AG08395 (cell line): ENCODE data around the gene CX3CR1.
A peak's percentile ranks its signal among the peaks of the same experiment; 100 is the strongest.

Experiments used
- DNase-seq: peaks from one replicate; pipeline ENCODE4 v3.0.0; 2012; ENCODE audit warnings: mixed read lengths, low spot score

Gene CX3CR1

GRCh38 chr3:39291903-39292329 lies 12.1 kb upstream of the CX3CR1 start:
- DNase-seq: peak; percentile 75

DNA sequence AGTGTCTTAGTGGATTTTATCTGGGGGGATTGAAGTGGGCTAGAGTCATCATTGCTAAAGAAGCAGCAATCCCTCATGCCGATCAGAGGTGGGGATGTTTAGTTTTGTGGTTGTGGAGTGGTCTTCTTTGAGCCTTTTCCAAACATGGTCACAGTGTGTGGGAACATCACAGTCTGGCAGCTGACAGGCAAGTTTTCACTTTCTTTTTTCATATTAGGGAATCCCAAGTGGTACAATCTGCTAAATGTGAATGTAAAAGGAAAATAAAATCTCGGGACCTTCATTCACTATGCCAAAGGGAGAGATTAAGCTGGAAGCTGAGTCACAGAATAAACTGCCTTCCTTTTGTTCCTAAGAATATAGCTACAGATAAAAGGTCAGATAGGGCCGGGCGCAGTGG lies 10.4 kb upstream of the CX3CR1 start:
- no peak for DNase-seq

DNA sequence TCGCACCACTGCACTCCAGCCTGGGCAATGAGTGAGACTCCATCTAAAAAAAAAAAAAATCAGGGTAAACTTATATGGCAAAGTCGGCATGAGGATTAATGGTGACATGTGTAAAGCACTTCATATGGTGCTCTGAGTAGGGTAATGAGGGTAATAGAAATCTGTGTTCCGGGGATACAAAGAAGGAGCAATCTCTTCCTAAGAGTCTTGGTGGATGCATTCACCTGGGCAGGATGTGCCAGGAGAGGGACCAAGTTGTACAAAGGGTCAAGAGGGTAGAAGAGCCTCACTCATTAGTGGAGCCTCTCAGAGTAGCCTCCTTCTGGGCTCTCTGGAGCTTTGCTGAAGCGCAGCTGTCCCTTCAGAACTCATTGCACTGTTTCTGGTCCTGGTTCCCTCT lies 9.3 kb upstream of the CX3CR1 start:
- DNase-seq: no peak

DNA sequence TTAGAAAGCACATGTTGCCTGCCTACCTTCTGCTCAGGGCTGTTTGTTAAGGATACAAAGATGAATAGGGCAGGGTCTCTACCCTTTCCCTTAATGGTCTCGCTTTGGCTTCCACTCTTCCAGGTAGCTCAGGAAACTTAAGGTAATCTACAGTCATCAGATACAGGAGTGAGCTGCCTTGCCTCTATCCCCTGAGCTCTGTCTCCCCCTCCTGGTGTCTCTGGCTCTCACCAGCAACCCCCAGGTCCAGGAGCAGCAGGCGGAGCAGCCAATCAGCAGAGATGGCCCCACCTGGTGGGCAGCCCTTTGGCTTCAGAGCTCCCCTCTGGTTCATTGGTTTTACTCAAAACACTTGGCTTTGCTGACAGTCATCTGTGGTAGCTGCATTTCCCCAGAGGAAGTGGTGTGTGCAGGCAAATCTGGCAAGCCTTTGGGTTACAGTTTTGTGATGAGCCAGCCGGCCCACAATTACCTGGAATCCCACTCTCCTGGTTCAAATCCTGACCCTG lies 8.5 kb upstream of the CX3CR1 start:
- DNase-seq: peak; percentile 94

GRCh38 chr3:39287216-39288164 lies 7.7 kb upstream of the CX3CR1 start:
- DNase-seq: no peak

DNA sequence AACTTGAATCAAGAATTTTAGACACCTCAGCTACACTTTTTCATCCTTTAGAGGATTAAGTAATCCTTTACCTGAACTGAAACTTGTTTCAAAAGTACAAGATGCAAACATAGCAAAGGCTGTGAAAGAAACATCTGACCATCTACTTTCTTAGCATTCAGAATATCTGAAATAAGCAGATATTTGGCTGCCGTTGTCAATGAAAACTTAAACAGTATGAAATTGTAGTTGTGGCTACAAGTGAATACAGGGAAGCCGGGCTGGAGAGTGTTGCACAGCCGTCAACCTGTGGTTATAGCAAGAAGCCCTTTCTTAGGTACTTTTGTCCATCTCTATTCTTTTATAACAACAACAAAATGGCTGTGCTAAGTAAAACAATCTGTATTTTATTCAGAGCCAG lies 6.9 kb upstream of the CX3CR1 start:
- DNase-seq: no peak

DNA sequence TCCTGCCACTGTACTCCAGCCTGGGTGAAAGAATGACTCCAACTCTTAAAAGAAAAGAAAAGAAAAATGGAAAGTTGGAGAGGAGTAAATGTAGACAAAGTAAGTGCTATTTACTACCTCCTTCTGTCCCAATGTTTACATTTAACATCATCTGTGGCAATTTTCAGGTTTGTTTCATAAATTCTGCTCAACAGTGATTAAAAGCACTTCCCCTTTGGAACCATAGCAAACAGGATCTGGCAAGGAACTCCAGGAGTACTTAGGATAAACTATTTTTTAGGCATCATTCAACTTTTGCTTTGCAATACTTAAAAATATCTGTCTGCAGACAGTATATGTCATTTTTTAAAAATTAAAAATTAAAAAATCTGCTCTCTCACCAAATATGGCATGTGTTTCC lies 5.5 kb upstream of the CX3CR1 start:
- DNase-seq: no peak

DNA sequence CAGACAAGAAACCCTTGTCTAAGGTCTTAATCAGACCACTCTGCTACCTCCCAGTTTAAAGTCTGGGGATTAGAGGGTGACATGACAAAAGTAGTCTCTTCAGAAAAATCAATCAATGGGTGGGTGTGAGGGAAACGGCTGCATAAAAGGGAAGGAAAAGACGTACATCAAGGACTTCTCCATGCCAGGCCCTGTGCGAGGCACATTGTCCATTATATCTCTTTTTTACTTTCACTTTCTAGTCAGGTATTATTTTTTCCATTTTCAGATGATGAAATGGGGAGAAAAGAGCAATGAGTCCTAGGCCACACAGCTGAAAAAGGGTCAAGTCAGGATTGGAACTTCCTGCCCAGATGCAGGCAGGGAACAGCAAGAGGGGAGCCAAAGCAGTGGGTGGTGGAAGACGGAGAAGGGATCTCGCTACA lies 4.6 kb upstream of the CX3CR1 start:
- no peak for DNase-seq

DNA sequence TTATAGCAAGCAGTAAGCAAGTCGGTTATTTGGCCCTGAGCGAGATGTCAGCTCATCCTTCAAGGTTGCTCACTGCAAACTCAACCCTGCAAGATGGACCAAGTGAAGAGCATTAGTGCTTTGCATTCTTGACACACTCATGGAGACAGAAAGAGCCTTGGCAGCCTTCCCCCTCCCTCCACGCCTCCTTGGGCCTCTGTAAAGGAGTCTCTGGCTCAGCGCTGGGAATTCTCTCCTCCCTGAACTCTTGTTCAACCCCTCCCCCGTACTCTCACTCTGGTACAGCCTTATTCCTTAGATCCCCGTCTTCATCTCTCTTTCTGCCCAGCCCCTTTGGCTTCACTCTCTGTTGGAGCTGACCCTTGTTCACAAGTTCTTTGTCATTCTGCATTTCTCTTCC lies 2.2 kb upstream of the CX3CR1 start:
- DNase-seq: no peak

DNA sequence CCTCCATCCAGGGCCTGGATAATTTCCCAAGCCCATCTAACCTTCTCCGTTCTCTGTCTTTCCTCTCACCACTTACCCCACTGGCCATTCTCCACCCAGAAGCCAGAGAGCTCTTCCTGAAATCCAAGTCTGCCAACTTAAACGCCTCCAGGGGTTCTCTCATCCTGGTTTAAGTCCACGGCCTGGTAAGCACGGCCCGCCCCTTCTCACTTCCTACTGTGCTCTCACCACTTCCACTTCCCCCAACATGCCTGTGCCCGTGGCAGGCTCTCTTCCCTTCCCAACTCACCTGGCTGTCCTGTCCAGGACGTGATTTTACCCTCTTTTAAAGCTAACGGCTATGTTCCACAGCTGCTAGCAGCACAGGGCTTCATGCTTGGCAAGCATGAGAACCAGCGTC lies 1.7 kb upstream of the CX3CR1 start:
- no peak for DNase-seq

DNA sequence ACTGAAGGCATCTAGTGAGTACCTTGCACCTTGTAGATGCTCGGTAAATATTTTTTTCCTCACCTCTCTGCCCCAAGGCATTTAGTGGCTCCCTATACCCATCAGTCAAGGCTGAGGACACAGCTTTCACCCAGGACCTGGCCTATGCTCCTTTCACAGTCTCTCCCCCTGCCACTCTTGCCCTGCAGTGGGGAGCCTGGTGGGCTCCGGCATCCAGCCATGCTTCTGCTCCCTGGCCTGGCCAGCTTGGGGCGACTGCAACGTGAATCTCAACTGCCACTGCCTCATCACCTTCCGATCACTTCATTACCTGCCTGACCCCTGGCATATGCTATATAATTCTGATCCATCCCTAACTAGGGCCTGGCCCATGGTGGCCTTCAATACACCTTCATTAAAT lies 735 bp upstream of the CX3CR1 start:
- DNase-seq: no peak

GRCh38 chr3:39278616-39278935 lies 1.3 kb downstream of the CX3CR1 start:
- no peak for DNase-seq

DNA sequence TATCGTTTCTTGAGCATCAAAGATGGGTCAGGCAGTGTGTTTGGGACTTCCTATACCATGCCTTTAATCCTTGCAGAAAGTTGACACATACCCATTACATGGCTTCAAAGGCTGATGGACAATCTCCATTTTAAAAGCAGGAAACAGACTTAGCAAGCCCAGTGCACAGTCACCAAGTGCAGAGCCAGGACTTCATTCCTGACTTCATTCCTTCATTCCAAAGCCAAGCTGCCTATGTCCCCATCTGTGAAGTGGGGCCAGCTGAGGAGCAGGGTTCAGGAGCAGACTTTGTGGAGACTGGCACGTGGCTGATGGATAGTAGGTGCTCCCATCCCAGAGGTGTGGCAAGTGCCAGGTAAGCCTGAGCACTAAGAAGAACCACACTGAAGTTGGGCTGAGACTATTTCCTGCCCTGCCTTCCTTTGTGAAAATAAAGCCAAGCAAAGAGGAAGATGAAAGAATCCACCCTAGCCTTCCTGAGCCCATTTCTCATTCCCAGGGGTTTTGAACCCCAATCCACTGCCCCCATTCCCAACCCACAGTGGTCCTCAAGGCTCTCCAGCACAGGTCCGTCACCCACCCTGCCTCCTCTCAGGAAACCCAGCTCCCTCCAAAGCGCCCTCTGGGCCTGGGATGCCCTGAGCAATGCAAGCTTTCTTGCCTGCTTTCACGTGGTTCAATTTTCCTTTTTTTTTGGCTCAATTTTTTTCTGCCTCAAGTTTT lies 1.8 kb downstream of the CX3CR1 start:
- no peak for DNase-seq

DNA sequence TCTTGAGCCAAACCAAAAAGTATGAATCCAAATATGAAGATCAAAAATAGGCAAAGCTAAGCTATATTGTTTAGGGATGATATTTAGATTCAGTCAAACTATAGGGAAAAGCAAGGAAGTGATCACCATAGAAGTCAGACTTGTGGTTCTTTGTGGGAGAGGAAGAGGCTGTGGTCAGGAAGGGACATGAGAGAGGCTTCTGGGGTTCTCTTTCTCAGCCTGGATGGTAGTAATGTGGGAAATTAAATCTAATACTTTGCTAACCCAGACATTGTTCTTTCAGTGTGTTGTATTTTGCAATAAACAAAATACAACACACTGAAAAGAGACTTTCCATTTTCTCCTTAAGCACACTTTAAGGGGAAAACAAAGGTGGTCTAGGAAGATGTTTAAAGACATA lies 3.1 kb downstream of the CX3CR1 start:
- no peak for DNase-seq

DNA sequence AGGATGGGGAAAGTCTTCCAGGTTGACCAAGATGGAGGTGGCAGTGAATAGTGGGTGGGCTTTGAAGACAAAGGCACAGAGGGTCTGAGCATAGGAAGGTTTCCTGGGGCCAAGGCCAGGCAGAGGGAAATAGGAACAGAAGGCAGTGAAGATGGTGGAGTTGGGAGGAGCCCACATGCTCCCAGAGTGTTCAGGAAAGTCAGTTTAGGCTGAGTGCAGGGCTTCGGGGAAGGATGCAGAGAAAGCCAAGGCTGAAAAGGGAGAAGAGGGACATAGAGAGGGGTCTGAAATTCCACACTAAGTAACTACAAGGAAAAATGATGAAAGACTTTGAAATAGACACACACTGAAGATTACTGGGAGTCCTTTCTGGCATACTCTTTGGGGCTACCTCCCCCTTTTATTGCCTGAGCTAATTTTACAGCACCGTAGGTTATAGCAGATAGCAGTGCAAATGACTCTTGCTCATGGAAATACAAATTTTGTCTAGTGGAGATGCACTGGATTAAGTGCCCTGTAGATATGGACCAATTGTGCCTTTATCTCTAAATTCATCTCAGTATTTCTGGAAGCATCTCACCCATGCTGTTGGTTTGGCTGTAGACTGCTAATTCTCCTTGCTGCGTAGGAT lies 3.8 kb downstream of the CX3CR1 start:
- no peak for DNase-seq

DNA sequence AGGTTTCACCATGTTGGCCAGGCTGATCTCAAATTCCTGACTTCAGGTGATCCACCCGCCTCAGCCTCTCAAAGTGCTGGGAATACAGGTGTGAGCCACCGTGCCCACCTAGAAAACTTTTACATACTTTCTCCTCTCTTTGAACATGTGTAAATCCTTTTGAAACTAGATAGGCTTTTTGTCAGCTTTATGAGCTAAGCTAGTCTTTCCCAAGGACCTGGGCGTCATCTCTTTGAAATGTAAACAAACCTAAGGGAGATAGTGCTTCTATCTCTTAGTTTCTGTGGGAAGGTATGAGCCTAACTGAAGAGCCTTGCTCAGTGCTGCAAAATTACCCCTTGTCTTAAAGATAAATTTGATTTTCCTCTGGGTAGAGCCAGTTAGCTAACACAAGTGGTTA lies 4.8 kb downstream of the CX3CR1 start:
- no peak for DNase-seq

DNA sequence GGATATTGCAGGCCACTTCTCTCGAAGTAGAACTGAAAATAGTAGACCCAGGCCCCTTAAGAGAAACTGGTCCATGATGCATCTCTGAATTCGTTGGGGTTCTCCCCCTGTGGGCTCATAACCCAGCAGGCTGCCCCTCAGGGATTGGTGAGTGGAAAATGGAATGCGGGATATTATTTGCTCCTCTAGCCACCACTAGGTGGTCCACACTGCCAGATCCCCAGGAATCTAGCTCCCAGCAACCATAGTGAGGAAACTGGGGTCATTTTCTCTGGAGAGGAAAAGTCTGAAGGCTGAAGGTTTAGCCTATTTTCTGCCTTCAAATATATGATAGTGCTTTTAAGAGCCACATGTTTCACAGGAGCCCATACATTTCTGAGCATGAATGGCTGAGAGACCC lies 6.7 kb downstream of the CX3CR1 start:
- DNase-seq: no peak

DNA sequence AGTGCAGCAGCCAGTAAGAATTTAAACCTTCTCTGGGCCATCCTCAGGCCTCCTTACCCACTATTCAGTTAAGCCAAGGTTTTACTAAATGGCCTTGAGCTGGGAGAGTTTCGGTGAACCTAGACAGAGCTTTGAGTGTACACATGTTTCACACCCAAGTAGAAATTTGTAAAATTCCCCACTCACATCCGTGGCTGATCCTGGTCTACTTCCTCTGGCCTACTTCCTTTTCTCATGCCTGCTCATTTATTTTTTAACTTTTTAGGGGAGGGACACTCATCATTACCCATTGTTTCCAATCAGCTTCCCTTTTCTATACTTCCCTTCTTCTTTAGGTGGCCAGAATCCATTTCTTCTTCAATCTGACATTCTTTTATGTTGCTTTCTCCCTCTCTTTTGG lies 7.6 kb downstream of the CX3CR1 start:
- no peak for DNase-seq

DNA sequence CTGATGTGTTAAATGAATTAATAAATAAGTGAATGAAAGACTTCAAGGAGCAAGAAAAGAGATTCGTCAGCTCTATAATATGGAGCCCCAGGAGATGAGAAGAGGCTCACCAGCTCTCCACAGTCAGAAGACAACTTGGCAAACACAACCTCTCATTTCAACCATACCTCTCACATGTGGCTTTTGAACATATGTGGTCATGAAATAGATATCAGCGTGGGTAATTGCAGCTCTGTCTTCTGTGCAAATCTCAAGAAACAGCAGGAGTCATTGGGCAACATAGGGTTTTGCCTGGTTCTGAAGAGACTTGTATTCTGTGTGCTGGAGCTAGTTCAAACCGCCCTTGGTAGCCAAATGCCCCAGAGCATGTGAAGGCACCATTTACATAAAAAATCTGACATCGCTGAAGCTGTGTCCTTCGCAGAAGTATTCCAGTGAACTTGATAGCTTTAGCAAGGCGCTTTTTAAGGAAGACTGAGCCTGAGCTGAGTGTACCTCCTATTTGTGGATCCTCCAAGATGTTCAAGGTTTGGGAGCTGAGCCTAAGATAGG lies 8.4 kb downstream of the CX3CR1 start:
- no peak for DNase-seq

- no peak for DNase-seq
Measured at GRCh38 chr3:39269528-39269927, 10.3 kb downstream of the CX3CR1 start.

- no peak for DNase-seq
Measured at GRCh38 chr3:39268549-39268900, 11.3 kb downstream of the CX3CR1 start.
